T-helper 9 cell (primary cell): ENCODE results near the gene B3GNT8.
"Not testable (repeated sequence)": the region's sequence is repeated elsewhere in the genome, so short reads cannot be mapped to it uniquely, and the experiment has no call there.

ENCODE experiments used
- DNase-seq: peaks from one replicate; pipeline ENCODE4 v3.0.0-alpha.2; 2020

Gene B3GNT8

GRCh38 chr19:41413947-41414346 is 13.2 kb downstream of the B3GNT8 start:
- no peak for DNase-seq

GRCh38 chr19:41412953-41413352 is 14.2 kb downstream of the B3GNT8 start:
- DNase-seq = no peak

DNA sequence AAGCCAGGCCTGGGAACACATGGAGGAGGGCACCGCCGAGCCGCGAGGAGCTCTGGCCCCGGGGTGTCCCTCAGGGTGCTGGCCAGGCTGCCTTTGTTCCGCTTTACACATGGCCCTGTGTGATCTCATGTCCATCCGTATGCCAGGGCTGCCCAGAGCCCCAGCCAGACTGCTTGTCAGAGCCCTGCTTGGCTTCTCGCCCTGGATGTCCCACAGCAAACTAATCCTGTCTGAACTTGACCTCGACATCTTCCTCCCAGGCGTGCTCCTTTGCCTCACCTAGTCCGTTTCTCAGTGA is 15.3 kb downstream of the B3GNT8 start:
- DNase-seq = no peak

GRCh38 chr19:41411100-41411967 is 15.8 kb downstream of the B3GNT8 start:
- no peak for DNase-seq

GRCh38 chr19:41410336-41411054 is 16.7 kb downstream of the B3GNT8 start:
- DNase-seq = no peak

DNA sequence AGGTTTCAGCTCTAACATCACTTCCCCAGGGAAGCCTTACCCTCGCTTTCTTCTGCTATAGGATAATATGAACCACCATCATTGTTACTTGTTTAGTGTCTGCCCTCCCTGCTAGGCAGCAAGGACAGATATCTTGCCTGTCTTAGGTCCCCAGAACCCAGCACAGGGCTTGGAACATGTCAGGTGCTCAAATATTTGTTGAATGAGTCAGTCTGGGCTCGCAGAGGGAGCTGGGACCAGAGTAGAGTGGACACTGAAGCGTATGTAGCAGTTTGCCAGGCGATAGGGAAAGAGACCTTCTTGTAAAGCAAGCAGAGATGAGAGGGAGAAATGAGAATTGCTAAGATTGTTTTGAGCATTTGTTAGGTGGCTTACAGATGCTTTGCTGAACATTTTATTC is 17.9 kb downstream of the B3GNT8 start:
- no peak for DNase-seq

- DNase-seq = not testable (repeated sequence)
These were observed 18.3 kb downstream of the B3GNT8 start for GRCh38 chr19:41408846-41409245.

- DNase-seq = no peak
These were observed 18.9 kb downstream of the B3GNT8 start for GRCh38 chr19:41408256-41408655.

GRCh38 chr19:41407271-41407670 is 19.9 kb downstream of the B3GNT8 start:
- DNase-seq = no peak

DNA sequence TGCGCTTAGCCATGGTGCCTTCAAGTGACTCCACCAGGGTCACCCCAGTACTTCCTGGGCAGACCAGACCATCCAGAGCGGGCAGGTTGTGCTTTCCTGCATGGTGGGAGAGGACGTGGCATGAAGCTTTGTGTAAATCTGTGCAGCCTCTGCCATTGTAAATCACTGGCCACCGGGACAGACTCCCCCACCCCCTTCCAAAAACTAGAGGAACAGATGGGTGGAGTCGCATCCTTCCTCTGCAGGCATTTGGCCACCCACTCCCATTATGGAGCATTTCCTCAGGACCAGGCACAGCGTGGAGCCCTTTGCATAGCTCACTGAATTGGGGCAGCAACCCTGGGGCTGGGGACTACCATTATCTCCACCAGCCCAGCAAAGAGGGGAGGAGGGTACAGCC is 21.4 kb downstream of the B3GNT8 start:
- DNase-seq = no peak

- DNase-seq = no peak
These were observed 23.8 kb downstream of the B3GNT8 start for GRCh38 chr19:41403181-41403970.

- DNase-seq = no peak
These were observed 25.2 kb downstream of the B3GNT8 start for GRCh38 chr19:41402010-41402409.

GRCh38 chr19:41401483-41401882 is 25.7 kb downstream of the B3GNT8 start:
- no peak for DNase-seq

DNA sequence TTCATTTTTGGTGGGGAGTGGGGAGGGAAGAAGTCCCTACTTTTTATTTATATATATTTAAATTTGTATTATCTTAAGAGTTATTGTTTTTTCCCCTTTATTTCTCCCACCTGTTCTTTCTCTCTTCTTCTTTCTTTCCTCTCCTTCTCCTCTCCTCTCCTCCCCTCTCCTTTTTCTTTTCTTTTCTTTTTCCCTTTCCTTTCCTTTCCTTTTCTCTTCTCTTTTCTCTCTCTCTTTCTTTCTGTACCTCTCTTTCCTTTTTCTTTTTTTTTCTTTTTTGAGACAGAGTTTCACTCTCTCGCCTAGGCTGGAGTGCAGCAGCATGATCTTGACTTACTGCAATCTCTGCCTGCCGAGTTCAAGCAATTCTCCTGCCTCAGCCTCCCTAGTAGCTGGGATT is 27.6 kb downstream of the B3GNT8 start:
- DNase-seq = no peak

GRCh38 chr19:41399091-41399490 is 28.1 kb downstream of the B3GNT8 start:
- DNase-seq = no peak

DNA sequence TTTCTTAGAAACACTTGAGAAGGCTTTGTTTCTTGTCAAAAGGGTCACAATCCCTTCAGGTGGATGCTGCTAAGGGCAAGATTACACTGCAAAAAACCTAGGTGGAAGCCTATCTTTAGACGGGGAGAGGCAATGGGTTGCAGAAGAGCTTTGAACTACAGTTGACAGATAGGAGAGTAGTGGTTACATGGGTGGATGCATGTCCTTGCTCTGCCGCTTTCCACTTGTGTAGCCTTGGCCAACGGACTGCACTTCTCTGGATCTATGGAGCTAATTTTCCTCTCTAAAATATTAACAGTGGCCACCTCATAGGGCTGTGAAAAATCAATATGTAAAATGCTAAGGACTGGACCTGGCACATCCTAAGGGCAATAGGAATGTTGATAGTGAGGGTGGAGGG is 28.6 kb downstream of the B3GNT8 start:
- DNase-seq = no peak

DNA sequence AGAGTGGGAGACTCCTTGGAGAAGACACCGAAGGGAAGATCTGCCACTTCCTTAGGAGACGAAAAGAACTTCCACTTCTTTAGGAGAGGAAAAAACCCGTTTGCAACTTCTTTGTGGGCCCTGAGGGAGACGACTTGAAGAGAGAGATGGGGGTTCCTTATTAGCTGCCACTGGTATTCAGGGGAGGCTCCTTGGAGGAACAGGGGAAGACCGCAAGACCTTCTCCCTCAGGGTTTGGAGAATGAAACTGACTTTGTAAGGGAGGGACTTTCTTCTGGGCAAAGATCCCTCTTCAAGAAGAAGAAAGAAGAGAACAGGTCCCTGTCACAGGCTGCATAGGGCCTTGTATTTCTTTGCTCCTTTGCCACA is 29.1 kb downstream of the B3GNT8 start:
- DNase-seq = no peak

GRCh38 chr19:41397086-41398049 is 29.8 kb downstream of the B3GNT8 start, which contains the start of the genes BCKDHA and EXOSC5:
BCKDHA (plus strand) TSS chr19:41397818; CDS start chr19:41397828, 10 bp downstream.
EXOSC5 (minus strand) TSS chr19:41397359; CDS start chr19:41397328, 31 bp downstream.
- peak; percentile 96 for DNase-seq

DNA sequence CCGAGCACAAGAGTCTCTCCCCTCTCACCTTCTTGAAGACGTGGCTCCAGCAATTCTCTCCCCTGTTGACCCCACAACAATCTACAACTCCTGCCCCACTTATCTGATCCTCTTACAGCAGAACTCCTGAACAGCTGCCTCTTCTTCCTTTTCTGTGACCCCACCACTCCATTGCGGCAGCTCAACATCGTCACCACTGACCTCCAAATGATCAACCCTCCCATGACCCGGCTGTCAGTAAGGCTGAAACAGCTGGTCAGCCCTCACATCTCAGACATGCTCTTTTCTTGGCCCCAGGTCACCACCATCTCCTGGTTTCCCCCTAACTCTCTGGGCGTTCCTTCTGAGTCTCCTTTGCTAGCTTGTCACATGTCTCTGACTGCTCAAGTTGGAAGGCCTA is 31.8 kb downstream of the B3GNT8 start:
- no peak for DNase-seq

GRCh38 chr19:41392775-41393174 is 34.4 kb downstream of the B3GNT8 start:
- no peak for DNase-seq

GRCh38 chr19:41391618-41392017 is 35.6 kb downstream of the B3GNT8 start:
- no peak for DNase-seq

DNA sequence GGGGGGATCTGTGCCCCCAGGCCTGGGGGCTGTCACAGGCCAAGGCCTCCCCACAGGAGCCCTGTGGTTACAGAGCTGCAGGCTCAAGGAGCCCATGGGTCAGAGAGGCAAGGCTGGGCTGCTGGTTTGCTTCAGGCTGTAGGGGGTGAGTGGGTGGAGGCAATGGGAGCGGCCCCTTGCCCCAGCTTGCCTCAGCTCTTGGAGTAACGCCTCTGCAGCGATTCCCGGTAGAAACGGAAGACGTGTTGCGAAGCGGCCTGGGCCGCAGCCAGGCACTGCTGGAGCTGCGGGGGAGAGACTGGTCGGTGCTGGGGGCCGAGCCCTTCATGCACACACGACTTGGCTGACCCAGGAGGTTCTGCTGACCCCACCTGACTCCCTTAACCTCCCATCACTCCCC is 40.7 kb downstream of the B3GNT8 start:
- DNase-seq = no peak
